GM12878 (cell line): ENCODE measurements around the gene RHBDF2. TPM values are rescaled to one million over a fixed set of nuclear protein-coding genes. Genes with fewer than 3 reads are reported as not detected.

Source experiments
- ATAC-seq: fragments of 200-7000 bp; cut with Tn5 transposase; 3 replicates; pipeline ENCODE4 v1.9.1; 2020; ENCODE audit warnings: mild to moderate bottlenecking, moderate library complexity
- BruUV-seq: library from RNA; stranded (reverse); fragments of 400-500 nt; replicated peaks from 2 replicates; lab custom pipeline; 2021; lab: Mats Ljungman, UMichigan
- CTCF ChIA-PET: fragments of 300-600 bp; sonication (Branson Sonifier 250); formaldehyde crosslinking; extraction: SDS; loops from one replicate; lab custom pipeline; 2021; ENCODE audit warnings: inconsistent platforms; lab: Yijun Ruan, JAX
- POLR2A ChIA-PET: fragments of 350-600 bp; formaldehyde crosslinking; extraction: SDS; loops from one replicate; lab custom pipeline; 2021; ENCODE audit warnings: inconsistent platforms; lab: Charles Lee
- RAD21 ChIA-PET: fragments of 300-600 bp; sonication (Branson Sonifier 250); formaldehyde crosslinking; loops from one replicate; lab custom pipeline; 2023; ENCODE audit warnings: antibody characterized with exemption; ENCODE audit not compliant: unreplicated experiment; lab: Charles Lee
- SMC1A ChIA-PET: fragments of 300-600 bp; sonication (Branson Sonifier 250); formaldehyde crosslinking; loops from one replicate; lab custom pipeline; 2023; ENCODE audit not compliant: unreplicated experiment, uncharacterized antibody; lab: Charles Lee
- DNase-seq: peaks from one replicate; pipeline ENCODE4 v3.0.0-alpha.2; 2011; ENCODE audit warnings: low read depth, low spot score
- FAIRE-seq: peaks from 3 replicates; lab custom pipeline; 2011; peaks lifted over from hg19 to GRCh38; lab: Jason Lieb, UNC
- H2AFZ ChIP-seq: 2 replicates; pipeline ENCODE4 v1.6.0; 2011; ENCODE audit warnings: low read depth, low read length, control low read depth; ENCODE audit not compliant: control insufficient read depth
- H3K27ac ChIP-seq: 2 replicates; pipeline ENCODE4 v1.5.1; 2011; ENCODE audit warnings: control low read depth; ENCODE audit not compliant: control insufficient read depth, insufficient read depth
- H3K27me3 ChIP-seq, 2 experiments: replicated peaks in 1 of 2; 2 replicates each; pipeline versions ENCODE4 v1.6.0 to v1.6.1; 2011; ENCODE audit warnings: low read length in 1 of 2; ENCODE audit not compliant: control insufficient read depth in 2 of 2, insufficient read depth in 2 of 2
- H3K36me3 ChIP-seq, 2 experiments: 2 replicates each; pipeline ENCODE4 v1.5.1; 2011; ENCODE audit warnings: low read length in 1 of 2; ENCODE audit not compliant: control insufficient read depth in 2 of 2, insufficient read depth in 2 of 2
- H3K4me1 ChIP-seq: 2 replicates; pipeline ENCODE4 v1.6.1; 2011; ENCODE audit warnings: mild to moderate bottlenecking, low read length, moderate library complexity, mixed read lengths; ENCODE audit not compliant: control insufficient read depth, insufficient read depth
- H3K4me2 ChIP-seq: 2 replicates; pipeline ENCODE4 v1.6.0; 2011; ENCODE audit warnings: control low read depth; ENCODE audit not compliant: control insufficient read depth, insufficient read depth
- H3K4me3 ChIP-seq: fragments of 200-600 bp; sonication (generic); 2 replicates; pipeline ENCODE4 v1.5.1; 2016
- H3K79me2 ChIP-seq: 2 replicates; pipeline ENCODE4 v1.6.0; 2011; ENCODE audit warnings: low read length; ENCODE audit not compliant: control insufficient read depth, insufficient read depth
- H3K9ac ChIP-seq: 2 replicates; pipeline ENCODE4 v1.8.0; 2011; ENCODE audit warnings: low read length, control low read depth, mixed read lengths; ENCODE audit not compliant: control insufficient read depth, insufficient read depth
- H3K9me3 ChIP-seq: replicated peaks from 3 replicates; pipeline ENCODE4 v1.5.1; 2011; ENCODE audit warnings: mild to moderate bottlenecking, low read length; ENCODE audit not compliant: control insufficient read depth, insufficient read depth
- H4K20me1 ChIP-seq: 2 replicates; pipeline ENCODE4 v1.6.0; 2011; ENCODE audit not compliant: control insufficient read depth, insufficient read depth
- GATAD2B ChIP-seq: fragments of 450-650 bp; conservative IDR thresholded peaks from 2 replicates; pipeline ENCODE4 v1.6.1; 2017; ENCODE audit warnings: low read depth, mild to moderate bottlenecking, moderate library complexity
- PML ChIP-seq: IDR thresholded peaks from 2 replicates; pipeline ENCODE4 v1.6.1; 2012; ENCODE audit warnings: low read length, inconsistent platforms
- SMAD5 ChIP-seq: IDR thresholded peaks from 2 replicates; pipeline ENCODE4 v1.6.1; 2016; ENCODE audit warnings: antibody characterized with exemption, low read depth
- TCF3 ChIP-seq: IDR thresholded peaks from 2 replicates; pipeline ENCODE4 v1.6.1; 2012; ENCODE audit warnings: low read depth, mild to moderate bottlenecking, low read length, borderline replicate concordance; ENCODE audit not compliant: insufficient read depth
- YY1 ChIP-seq: IDR thresholded peaks from 2 replicates; pipeline ENCODE4 v1.6.1; 2011; ENCODE audit warnings: low read depth, mild to moderate bottlenecking, low read length
- WGBS: methylation state at CpG from one replicate; pipeline ENCODE4 v1.1.6; 2016; ENCODE audit warnings: low lambda C conversion rate; ENCODE audit not compliant: insufficient replicate concordance, insufficient coverage; ENCODE audit errors: missing lambda C conversion rate; 5-methylcytosine and 5-hydroxymethylcytosine counted together
- in situ Hi-C: fragments of 300-500 bp; cut with MboI; formaldehyde crosslinking; loops from 9 replicates; pipeline ENCODE4 v1.14.3; 2018; ENCODE audit warnings: mixed read lengths
- intact Hi-C: fragments of 100-400 bp; cut with micrococcal nuclease; formaldehyde crosslinking; loops from one replicate; pipeline ENCODE4 v1.14.2; 2022; ENCODE audit not compliant: unreplicated experiment
- polyA plus RNA-seq, 11 experiments: library from polyadenylated mRNA; depleted of rRNA in 4 of 11; unstranded in 6 of 11; stranded (reverse) in 5 of 11; fragments of >200 nt; fragmentation: Nextera tagmentation in 4 of 11; fragmentation: Illumina TruSeq in 1 of 11; extraction: Ambion mirVana in 4 of 11; extraction: Trizol in 1 of 11; gene quantifications; 1 replicate in 1 of 11; 2 replicates in 10 of 11; pipeline versions ENCODE4 v1.2.1 to v1.2.3, GENCODE V29; 2011 to 2016; ENCODE audit warnings: inconsistent platforms in 2 of 11, missing spikeins in 2 of 11, low read depth in 1 of 11
- total RNA-seq, 4 experiments: library from RNA; depleted of rRNA in 3 of 4; stranded (reverse); fragments of >200 nt in 3 of 4; fragmentation: Illumina TruSeq in 1 of 4; extraction: Trizol in 1 of 4; gene quantifications; 2 replicates each; pipeline versions ENCODE4 v1.2.1 to v1.2.3, GENCODE V29; 2013 to 2021

The RHBDF2 gene
- total and polyA plus RNA-seq, 10 of the 15 experiments (the other 5 are each of a cell fraction or from before 2014, with no cell fraction given) = 0.97 to 43.0 (median 18.7) TPM

DNA sequence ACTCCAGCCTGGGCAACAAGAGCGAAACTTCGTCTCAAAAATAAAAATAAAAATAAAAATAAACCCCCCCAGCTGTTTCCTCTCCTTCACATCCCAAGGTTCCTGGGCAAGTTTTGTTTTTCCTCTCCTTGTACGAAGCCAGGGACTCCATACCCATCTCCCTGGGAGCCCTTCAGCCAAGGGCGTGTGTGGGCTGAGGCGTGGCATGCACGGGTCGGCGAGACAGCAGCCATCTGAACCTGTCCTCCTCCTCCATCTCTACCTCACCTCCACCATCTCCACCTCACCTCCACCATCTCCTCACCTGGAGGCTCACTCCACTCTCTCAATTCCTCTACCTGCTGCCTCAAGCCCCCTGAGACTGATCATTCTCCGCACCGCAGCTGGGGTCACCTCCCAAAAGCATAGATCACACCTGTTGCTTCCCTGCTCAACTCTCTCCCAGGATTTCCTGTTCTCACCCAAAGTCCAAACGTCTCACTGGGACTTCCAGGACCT is 16.9 kb downstream of the RHBDF2 start:
- Histone ChIP-seq H3K27ac (peak overlapping the region; percentile 30; the same call in 1 of the 2 replicates), H3K9me3 (no peaks in the 10 kb centered on the region), H3K4me2 (peak overlapping the region; percentile 13; the same call in 1 of the 2 replicates), H3K9ac (no peak overlapping the region), H4K20me1 (no peaks in the 10 kb centered on the region), H3K79me2 (peaks cover 8% of the 10 kb centered on the region; the same call in 1 of the 2 replicates), H3K36me3 (no peaks in the 10 kb centered on the region; a peak in 1 of 4 replicates), H3K4me1 (peaks cover 53% of the 10 kb centered on the region), H3K27me3 (no peaks in the 10 kb centered on the region), H2AFZ (no peak overlapping the region), H3K4me3 (no peak overlapping the region)
- in situ Hi-C loops (no loop called here), intact Hi-C loops (no loop called here)
- POLR2A ChIA-PET = interaction anchor here (6.9 kb wide), 1 partner anchor 16 kb away, joined by 101 read pairs; the partner anchor contains the start of gene RHBDF2
- WGBS = 89% methylated on average over 11 of the region's 11 CpGs
- DNase-seq (no peak), ATAC-seq (no peak), FAIRE-seq (peak; percentile 75)
- SMC1A ChIA-PET = interaction anchor here (5.4 to 12.0 kb wide), 2 partner anchors 8 to 16 kb away, joined by 49 to 115 read pairs; partner anchors contain the start of gene RHBDF2
- no TSS peak for BruUV-seq
- RAD21 ChIA-PET = no interaction called here
- TF ChIP-seq TCF3 (no peak), GATAD2B (no peak), SMAD5 (no peak), YY1 (no peak), PML (no peak)
- CTCF ChIA-PET = interaction anchor here (0.9 to 2.5 kb wide), 2 partner anchors 8 to 14 kb away, joined by 6 to 8 read pairs; no protein-coding TSS in a partner anchor
